ENCODE data around the gene KCNMA1.

The KCNMA1 gene

DNA sequence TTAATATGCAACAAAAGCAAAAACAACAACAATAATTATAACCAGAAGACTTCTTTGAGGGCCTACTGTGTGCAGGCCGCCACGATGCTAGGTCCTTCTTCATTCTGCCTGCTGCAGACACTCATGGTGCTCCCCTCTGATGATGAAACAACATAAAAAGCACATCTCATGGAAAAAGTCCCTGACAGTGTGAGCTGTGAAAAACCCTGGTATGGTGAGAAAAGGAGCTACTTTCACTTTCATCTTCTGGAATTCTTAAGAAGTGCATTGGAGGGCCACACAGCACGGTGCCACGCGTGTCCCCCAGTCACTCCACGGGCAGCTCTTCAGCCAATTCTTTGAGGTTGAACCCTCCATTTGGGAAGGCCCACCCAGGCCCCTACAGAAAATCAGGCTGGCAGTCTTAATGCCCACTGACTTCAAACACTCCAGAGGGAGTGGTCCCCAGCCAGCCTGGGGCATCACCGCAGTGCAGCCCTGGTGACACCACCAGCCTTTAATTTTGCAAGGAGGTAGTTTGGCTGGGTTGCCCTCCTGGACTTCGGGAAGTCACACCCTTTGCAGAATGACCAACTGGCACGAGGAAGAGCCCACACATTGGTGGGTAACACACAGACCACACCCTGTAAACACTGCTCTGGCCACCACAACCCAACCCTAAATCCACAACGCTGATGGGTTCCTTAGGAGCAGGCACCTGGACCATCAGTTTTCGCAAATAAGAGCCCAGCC lies 7.7 kb downstream of the KCNMA1 start:
- H3K9me3 ChIP-seq (ENCODE audit: insufficient read depth, low read depth, low read length): no peaks in the 10 kb centered on the region
- no peak overlapping the region for H3K9ac ChIP-seq (ENCODE audit: low read depth, low read length)
- no peaks in the 10 kb centered on the region for H3K36me3 ChIP-seq (ENCODE audit: insufficient read depth, low read length)
- peaks cover 14% of the 10 kb centered on the region for H3K4me1 ChIP-seq (ENCODE audit: insufficient read depth, low read length)
- no peak overlapping the region for H3K27ac ChIP-seq (ENCODE audit: low read depth, low read length)
- no peak overlapping the region for H3K4me3 ChIP-seq (ENCODE audit: low read length)
- H3K27me3 ChIP-seq (ENCODE audit: insufficient read depth, low read length): peaks cover 16% of the 10 kb centered on the region
- WGBS: 90% methylated on average over 11 of the region's 11 CpGs

DNA sequence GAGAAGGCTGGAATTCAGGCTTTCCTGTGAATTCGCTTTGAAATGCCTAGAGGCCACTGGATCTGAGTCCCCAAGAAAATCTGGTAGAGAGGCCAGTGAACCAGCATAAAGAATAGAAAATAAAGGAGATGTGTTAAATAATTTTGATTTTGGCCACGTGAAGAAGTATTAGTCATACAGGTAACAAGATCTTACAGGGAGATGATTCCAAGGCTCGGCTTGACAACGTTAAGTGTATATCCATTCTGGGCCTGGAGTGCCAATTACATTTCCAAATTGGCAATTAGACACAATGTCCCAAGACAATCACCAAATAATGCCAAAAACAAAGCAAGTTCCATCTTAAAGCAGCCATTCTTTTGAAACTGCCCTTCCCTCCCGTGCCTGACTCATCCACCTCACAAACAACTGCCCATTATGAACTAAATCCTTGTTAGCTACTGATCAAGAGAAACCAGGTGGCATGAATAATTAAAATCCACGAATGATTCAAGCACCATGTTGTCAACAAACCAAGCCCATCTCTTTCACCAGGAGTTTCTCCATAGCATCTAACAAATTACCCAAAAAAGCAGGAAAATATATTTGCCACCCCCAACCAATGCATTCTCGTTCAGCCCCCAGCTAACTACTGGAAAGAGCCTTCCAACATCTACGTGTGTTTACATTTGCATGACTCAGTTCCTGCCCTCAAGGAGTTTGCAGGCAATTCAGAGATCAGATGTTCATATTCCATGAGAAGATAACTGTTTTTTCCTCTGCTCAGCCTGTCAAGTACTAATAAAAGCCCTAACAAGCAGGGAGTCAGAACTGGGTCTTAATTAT lies 8.5 kb downstream of the KCNMA1 start:
- Histone ChIP-seq H3K27me3 (ENCODE audit: insufficient read depth, low read length) (peaks cover 8% of the 10 kb centered on the region), H3K4me3 (ENCODE audit: low read length) (no peak overlapping the region), H3K9me3 (ENCODE audit: insufficient read depth, low read depth, low read length) (no peaks in the 10 kb centered on the region), H3K9ac (ENCODE audit: low read depth, low read length) (no peak overlapping the region), H3K27ac (ENCODE audit: low read depth, low read length) (no peak overlapping the region), H3K4me1 (ENCODE audit: insufficient read depth, low read length) (peaks cover 11% of the 10 kb centered on the region), H3K36me3 (ENCODE audit: insufficient read depth, low read length) (no peaks in the 10 kb centered on the region)
- WGBS: 64% methylated on average over 8 of the region's 8 CpGs

DNA sequence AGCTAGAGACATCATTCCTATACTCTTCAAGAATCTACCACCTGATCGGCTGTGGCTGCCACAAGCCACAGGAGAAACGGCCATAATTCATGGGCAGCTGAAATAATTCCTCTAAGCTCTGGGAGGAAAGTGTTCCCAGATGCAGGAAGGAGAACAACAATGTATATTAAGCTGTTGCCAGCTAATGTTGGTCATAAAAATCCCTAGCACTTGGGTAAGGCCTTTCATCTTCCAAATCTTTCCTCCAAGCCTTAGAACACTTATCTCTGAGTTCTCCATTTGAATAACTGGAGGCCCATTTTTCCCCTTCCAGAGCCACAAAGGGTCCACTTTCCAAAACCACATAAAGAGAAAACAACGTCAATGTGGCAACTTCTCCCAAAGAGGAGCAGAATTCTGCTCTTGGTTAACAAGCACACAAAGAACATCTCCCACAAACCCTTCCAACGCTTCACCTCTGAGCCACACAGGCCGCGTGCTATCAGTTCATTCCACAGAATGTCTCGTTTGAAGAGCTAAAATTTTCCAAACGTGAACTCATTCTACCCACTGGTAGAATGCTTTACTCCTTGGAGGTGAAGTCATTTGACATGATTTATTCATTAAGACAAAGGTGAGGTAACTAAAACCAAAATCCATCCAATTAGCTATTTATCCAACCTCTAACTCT lies 11.2 kb downstream of the KCNMA1 start:
- Histone ChIP-seq H3K36me3 (ENCODE audit: insufficient read depth, low read length) (no peaks in the 10 kb centered on the region), H3K4me3 (ENCODE audit: low read length) (no peak overlapping the region), H3K9ac (ENCODE audit: low read depth, low read length) (no peak overlapping the region), H3K4me1 (ENCODE audit: insufficient read depth, low read length) (peaks cover 11% of the 10 kb centered on the region), H3K9me3 (ENCODE audit: insufficient read depth, low read depth, low read length) (no peaks in the 10 kb centered on the region), H3K27ac (ENCODE audit: low read depth, low read length) (no peak overlapping the region), H3K27me3 (ENCODE audit: insufficient read depth, low read length) (no peaks in the 10 kb centered on the region)
- WGBS: 96% methylated on average over 8 of the region's 8 CpGs

DNA sequence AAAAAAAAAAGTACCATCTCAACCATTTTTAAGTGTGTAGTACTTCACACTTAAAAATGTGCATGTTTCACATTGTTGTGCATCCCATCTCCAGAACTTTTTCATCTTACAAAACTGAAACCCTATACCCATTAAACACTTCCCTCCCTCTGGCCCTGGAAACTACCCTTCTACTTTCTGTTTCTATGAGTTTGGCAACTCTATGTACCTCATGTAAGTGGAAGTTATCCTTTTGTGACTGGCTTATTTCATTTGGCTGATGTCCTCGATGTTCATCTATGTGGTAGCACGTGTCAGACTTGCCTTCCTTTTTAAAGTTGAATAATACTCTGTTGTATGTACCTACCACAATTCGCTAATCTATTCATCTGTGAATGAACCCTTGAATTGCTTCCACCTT lies 12.2 kb downstream of the KCNMA1 start:
- Histone ChIP-seq H3K27me3 (ENCODE audit: insufficient read depth, low read length) (no peaks in the 10 kb centered on the region), H3K36me3 (ENCODE audit: insufficient read depth, low read length) (no peaks in the 10 kb centered on the region), H3K9ac (ENCODE audit: low read depth, low read length) (no peak overlapping the region), H3K4me3 (ENCODE audit: low read length) (no peak overlapping the region), H3K4me1 (ENCODE audit: insufficient read depth, low read length) (peaks cover 11% of the 10 kb centered on the region), H3K27ac (ENCODE audit: low read depth, low read length) (no peak overlapping the region), H3K9me3 (ENCODE audit: insufficient read depth, low read depth, low read length) (no peaks in the 10 kb centered on the region)
- 97% methylated on average over 3 of the region's 3 CpGs for WGBS

DNA sequence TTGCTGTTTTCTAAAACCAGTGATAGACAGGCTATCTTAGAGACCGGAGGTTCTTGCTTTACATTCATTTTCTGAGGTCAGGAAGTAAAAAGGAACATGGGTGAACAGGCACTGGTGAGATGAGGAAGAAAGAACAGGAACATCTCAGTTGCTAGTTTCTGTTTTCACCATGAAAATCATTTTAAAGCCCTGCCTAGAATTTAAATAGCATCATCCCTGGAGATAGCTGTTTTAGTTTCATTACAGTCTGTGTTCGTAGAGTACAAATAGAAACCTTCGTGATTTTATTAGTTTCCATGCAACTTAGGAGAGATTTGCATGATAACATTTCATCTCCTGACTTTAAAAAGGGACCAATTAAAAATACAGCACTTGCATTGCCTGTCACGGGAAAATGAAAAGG lies 14.7 kb downstream of the KCNMA1 start:
- no peak overlapping the region for H3K4me3 ChIP-seq (ENCODE audit: low read length)
- H3K27me3 ChIP-seq (ENCODE audit: insufficient read depth, low read length): no peaks in the 10 kb centered on the region
- no peak overlapping the region for H3K9ac ChIP-seq (ENCODE audit: low read depth, low read length)
- no peaks in the 10 kb centered on the region for H3K36me3 ChIP-seq (ENCODE audit: insufficient read depth, low read length)
- H3K27ac ChIP-seq (ENCODE audit: low read depth, low read length): no peak overlapping the region
- 91% methylated on average over 4 of the region's 4 CpGs for WGBS
- no peaks in the 10 kb centered on the region for H3K4me1 ChIP-seq (ENCODE audit: insufficient read depth, low read length)
- no peaks in the 10 kb centered on the region for H3K9me3 ChIP-seq (ENCODE audit: insufficient read depth, low read depth, low read length)

DNA sequence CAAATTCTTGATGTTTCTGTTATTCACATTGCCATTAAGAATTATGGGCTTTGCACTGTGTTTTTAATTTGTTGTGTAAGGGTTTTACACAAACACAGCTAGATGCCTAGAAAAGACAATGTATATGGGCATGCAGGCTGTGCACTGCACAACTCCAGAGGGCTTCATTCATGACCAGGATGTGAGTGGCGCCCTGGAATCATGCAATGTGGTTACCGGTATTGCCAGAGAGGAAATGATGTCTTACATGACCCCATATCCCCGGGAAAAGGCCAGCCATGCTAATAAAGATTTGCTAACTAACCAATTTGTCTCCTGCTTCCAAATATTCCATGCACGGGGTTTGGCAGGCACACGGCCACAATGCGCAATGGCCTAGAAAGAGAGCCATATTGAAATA lies 16.9 kb downstream of the KCNMA1 start:
- Histone ChIP-seq H3K27me3 (ENCODE audit: insufficient read depth, low read length) (no peaks in the 10 kb centered on the region), H3K36me3 (ENCODE audit: insufficient read depth, low read length) (no peaks in the 10 kb centered on the region), H3K4me3 (ENCODE audit: low read length) (no peak overlapping the region), H3K27ac (ENCODE audit: low read depth, low read length) (no peak overlapping the region), H3K9ac (ENCODE audit: low read depth, low read length) (no peak overlapping the region), H3K4me1 (ENCODE audit: insufficient read depth, low read length) (no peaks in the 10 kb centered on the region), H3K9me3 (ENCODE audit: insufficient read depth, low read depth, low read length) (no peaks in the 10 kb centered on the region)
- 96% methylated on average over 6 of the region's 6 CpGs for WGBS

DNA sequence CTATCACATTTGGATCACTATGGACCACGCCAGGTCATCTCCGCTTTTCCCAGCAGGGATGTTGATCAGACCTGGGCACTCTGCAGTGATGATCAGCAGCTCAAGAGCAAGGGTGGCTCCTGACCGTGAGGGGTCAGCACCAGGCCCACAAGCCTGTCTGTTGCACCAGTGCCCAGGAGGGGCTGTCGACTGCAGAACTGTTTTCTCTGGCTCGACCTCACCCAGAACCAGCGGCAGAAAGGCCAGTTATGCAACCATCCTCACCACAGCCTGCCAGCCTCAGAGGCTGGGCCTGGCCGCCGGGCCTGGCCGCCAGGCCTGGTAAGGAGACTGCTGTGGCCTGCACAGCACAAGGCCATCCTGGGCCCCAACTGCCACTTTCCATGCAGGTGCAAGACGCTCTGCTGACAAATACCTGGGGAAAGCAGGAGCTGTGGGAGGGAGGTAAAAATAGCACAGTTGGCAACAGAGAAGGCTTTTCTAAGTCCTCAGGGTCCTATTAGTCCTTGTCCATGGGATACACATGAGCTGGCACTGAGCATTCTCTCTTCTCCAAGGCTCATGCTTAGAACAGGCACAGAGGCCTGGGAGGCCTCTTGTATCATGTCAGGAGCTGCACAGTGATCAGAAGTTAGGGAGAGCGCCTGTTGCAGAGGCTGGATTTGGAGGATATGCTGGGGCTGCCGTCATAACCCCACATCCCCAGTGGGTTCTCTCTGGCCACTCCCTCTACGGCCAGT lies 17.5 kb downstream of the KCNMA1 start:
- H3K4me1 ChIP-seq (ENCODE audit: insufficient read depth, low read length): no peaks in the 10 kb centered on the region
- WGBS: 93% methylated on average over 13 of the region's 13 CpGs
- H3K9me3 ChIP-seq (ENCODE audit: insufficient read depth, low read depth, low read length): no peaks in the 10 kb centered on the region
- no peaks in the 10 kb centered on the region for H3K36me3 ChIP-seq (ENCODE audit: insufficient read depth, low read length)
- H3K4me3 ChIP-seq (ENCODE audit: low read length): no peak overlapping the region
- no peaks in the 10 kb centered on the region for H3K27me3 ChIP-seq (ENCODE audit: insufficient read depth, low read length)
- no peak overlapping the region for H3K9ac ChIP-seq (ENCODE audit: low read depth, low read length)
- H3K27ac ChIP-seq (ENCODE audit: low read depth, low read length): no peak overlapping the region

DNA sequence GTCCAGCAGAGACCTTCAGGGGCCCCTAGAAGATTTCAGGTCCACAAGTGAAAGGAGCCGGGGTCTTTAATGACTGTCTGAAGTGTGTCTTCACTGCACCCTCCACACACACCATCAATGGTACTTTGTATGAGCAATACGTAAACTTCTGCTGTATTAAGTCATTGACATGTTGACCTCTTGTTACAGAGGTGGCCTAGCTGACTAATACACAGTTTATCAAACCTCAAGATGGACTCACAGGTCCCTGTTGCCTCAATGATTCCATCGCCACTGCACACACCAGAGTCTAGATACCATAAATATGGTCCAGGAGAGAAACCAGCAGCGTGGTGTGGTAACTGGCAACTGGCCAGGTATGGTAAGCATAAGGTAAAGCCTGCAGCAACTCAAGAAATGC lies 19.5 kb downstream of the KCNMA1 start:
- H3K36me3 ChIP-seq (ENCODE audit: insufficient read depth, low read length): no peaks in the 10 kb centered on the region
- 92% methylated on average over 4 of the region's 4 CpGs for WGBS
- H3K9me3 ChIP-seq (ENCODE audit: insufficient read depth, low read depth, low read length): no peaks in the 10 kb centered on the region
- no peak overlapping the region for H3K9ac ChIP-seq (ENCODE audit: low read depth, low read length)
- no peak overlapping the region for H3K27ac ChIP-seq (ENCODE audit: low read depth, low read length)
- H3K4me3 ChIP-seq (ENCODE audit: low read length): no peak overlapping the region
- no peaks in the 10 kb centered on the region for H3K4me1 ChIP-seq (ENCODE audit: insufficient read depth, low read length)
- no peaks in the 10 kb centered on the region for H3K27me3 ChIP-seq (ENCODE audit: insufficient read depth, low read length)

DNA sequence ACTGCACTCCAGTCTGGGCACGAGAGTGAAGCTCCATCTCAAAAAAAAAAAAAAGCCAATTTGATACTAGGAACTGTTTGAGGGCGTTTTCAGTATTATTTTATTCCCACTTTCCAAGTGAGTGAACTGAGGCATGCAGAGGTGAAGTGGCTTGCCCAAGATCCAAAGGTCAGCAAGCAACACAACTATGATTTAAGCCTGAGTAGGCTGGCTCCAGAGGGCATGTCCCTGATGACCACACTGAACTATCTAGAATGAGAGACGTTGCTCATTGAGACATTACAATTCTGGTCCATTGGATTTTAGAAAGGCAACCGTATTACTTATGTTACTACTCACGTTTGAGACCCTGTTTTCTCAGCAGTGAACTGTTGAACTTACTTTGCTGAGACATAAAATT lies 20.8 kb downstream of the KCNMA1 start:
- H3K36me3 ChIP-seq (ENCODE audit: insufficient read depth, low read length): no peaks in the 10 kb centered on the region
- 90% methylated on average over 4 of the region's 5 CpGs for WGBS

DNA sequence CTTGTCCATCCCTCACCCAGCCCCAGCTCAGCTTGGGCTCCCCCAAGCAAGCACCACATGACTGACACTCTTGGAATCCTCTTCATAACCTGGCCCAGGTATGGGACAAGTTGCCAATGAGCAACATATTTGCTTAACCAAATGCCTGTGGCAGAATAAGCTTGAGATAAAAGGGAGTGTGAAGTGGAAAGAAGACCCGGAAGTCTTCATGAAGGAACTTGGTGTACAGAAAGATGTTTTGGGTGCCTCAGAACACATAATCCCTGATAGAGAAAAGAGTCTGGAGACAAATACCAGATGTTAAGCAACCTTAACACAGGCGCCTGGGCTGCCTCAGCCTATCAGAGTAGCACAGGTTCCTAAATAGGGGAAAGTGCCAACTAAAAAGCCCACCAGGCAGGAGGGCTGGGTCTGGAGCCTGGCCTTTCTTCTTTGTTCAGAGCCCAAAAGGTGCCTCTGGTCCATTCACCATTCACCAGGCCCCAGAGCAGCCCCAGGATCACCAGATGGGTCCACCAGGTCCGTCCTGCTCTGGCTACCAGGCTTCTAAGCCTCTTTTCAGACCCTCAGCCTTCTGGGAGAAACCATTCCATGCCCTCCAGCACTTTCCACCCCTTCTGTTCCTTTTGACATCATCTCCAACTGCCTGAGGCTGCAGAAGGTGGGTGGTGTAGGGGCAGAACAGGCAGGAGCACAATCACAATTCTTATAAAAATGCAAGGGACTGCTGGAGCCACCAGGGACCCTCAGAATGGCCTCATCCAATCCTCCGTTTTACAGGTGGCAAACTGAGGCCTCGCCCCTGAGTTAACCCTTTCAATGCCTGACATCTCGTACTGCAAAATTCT lies 22.6 kb downstream of the KCNMA1 start:
- Histone ChIP-seq H3K27me3 (ENCODE audit: insufficient read depth, low read length) (no peaks in the 10 kb centered on the region), H3K27ac (ENCODE audit: low read depth, low read length) (no peak overlapping the region), H3K9ac (ENCODE audit: low read depth, low read length) (no peak overlapping the region), H3K4me1 (ENCODE audit: insufficient read depth, low read length) (no peaks in the 10 kb centered on the region), H3K9me3 (ENCODE audit: insufficient read depth, low read depth, low read length) (no peaks in the 10 kb centered on the region), H3K4me3 (ENCODE audit: low read length) (no peak overlapping the region), H3K36me3 (ENCODE audit: insufficient read depth, low read length) (no peaks in the 10 kb centered on the region)
- 80% methylated on average over 5 of the region's 6 CpGs for WGBS

More for the DNA sequence above, 20.8 kb downstream of the KCNMA1 start:
- Histone ChIP-seq H3K4me3 (ENCODE audit: low read length) (no peak overlapping the region), H3K27me3 (ENCODE audit: insufficient read depth, low read length) (no peaks in the 10 kb centered on the region), H3K27ac (ENCODE audit: low read depth, low read length) (no peak overlapping the region), H3K9ac (ENCODE audit: low read depth, low read length) (no peak overlapping the region), H3K9me3 (ENCODE audit: insufficient read depth, low read depth, low read length) (no peaks in the 10 kb centered on the region), H3K4me1 (ENCODE audit: insufficient read depth, low read length) (no peaks in the 10 kb centered on the region)

Measured in HUES64 (cell line).